K562 (cell line): ENCODE results near the gene TNN. TPM values are rescaled to one million over a fixed set of nuclear protein-coding genes. Genes with fewer than 3 reads are reported as not detected.

ENCODE experiments used
- ATAC-seq: fragments of 200-7000 bp; cut with Tn5 transposase; 3 replicates; pipeline ENCODE4 v1.9.1; 2020; ENCODE audit warnings: moderate library complexity
- BruUV-seq: library from RNA; stranded (reverse); fragments of 400-500 nt; replicated peaks from 2 replicates; lab custom pipeline; 2021; lab: Mats Ljungman, UMichigan
- CTCF ChIA-PET: fragments of 300-600 bp; formaldehyde crosslinking; extraction: SDS; loops from one replicate; lab custom pipeline; 2021; ENCODE audit warnings: low intra/inter-chr PET ratio; lab: Yijun Ruan, JAX
- POLR2A ChIA-PET: fragments of 300-600, 350-650 bp; sonication (Branson Sonifier 250); formaldehyde crosslinking; extraction: SDS; loops from one replicate; lab custom pipeline; 2021; ENCODE audit warnings: antibody characterized with exemption, inconsistent platforms; lab: Yijun Ruan, JAX
- DNase-seq, 4 experiments: peaks; one replicate each; pipeline versions ENCODE4 v3.0.0 to v3.0.0-alpha.2; 2011 to 2018; ENCODE audit warnings: low spot score in 3 of 4, mixed read lengths in 3 of 4; ENCODE audit errors: extremely low read depth in 1 of 4
- FAIRE-seq: peaks from 2 replicates; lab custom pipeline; 2011; peaks lifted over from hg19 to GRCh38; lab: Jason Lieb, UNC
- H2AFZ ChIP-seq: 2 replicates; pipeline ENCODE4 v1.6.0; 2011; ENCODE audit warnings: low read depth, low read length, control low read depth, inconsistent platforms
- H3K27ac ChIP-seq: fragments of 200-600 bp; 3 replicates; pipeline ENCODE4 v1.8.0; 2011; ENCODE audit warnings: low read depth, mild to moderate bottlenecking, control low read depth, inconsistent platforms, low read length, moderate library complexity, mixed read lengths; ENCODE audit errors: extremely low read depth
- H3K27me3 ChIP-seq, 2 experiments: fragments of 300-600 bp in 1 of 2; 2 replicates in 1 of 2; 3 replicates in 1 of 2; pipeline versions ENCODE4 v1.6.0 to v1.8.0; 2011; ENCODE audit warnings: inconsistent platforms in 2 of 2, low read length in 2 of 2, mild to moderate bottlenecking in 1 of 2, mixed read lengths in 1 of 2, moderate library complexity in 1 of 2; ENCODE audit not compliant: control insufficient read depth in 2 of 2, insufficient read depth in 2 of 2
- H3K36me3 ChIP-seq: fragments of 300-600 bp; 3 replicates; pipeline ENCODE4 v1.8.0; 2011; ENCODE audit warnings: mild to moderate bottlenecking, low read length, inconsistent platforms; ENCODE audit not compliant: control insufficient read depth, insufficient read depth
- H3K4me1 ChIP-seq, 2 experiments: fragments of 200-600 bp in 1 of 2; replicated peaks in 1 of 2; 2 replicates in 1 of 2; 3 replicates in 1 of 2; pipeline versions ENCODE4 v1.5.1 to v1.8.0; 2011; ENCODE audit warnings: inconsistent platforms in 2 of 2, low read length in 2 of 2, mild to moderate bottlenecking in 1 of 2, mixed read lengths in 1 of 2, moderate library complexity in 1 of 2; ENCODE audit not compliant: control insufficient read depth in 2 of 2, insufficient read depth in 2 of 2
- H3K4me2 ChIP-seq: 2 replicates; pipeline ENCODE4 v1.6.1; 2011; ENCODE audit warnings: low read length, control low read depth, inconsistent platforms, mixed read lengths; ENCODE audit not compliant: insufficient read depth
- H3K4me3 ChIP-seq: fragments of 200-600 bp; sonication (generic), shearing (Covaris generic); 2 replicates; pipeline ENCODE4 v1.5.1; 2016; ENCODE audit warnings: control low read depth, inconsistent platforms
- H3K79me2 ChIP-seq: fragments of 200-600 bp; 3 replicates; pipeline ENCODE4 v1.8.0; 2011; ENCODE audit warnings: low read length, inconsistent platforms; ENCODE audit not compliant: control insufficient read depth, insufficient read depth
- H3K9ac ChIP-seq, 2 experiments: 2 replicates each; pipeline versions ENCODE4 v1.6.0 to v1.6.1; 2011; ENCODE audit warnings: low read depth in 2 of 2, low read length in 2 of 2, control low read depth in 1 of 2, inconsistent platforms in 1 of 2, mild to moderate bottlenecking in 1 of 2, mixed read lengths in 1 of 2; ENCODE audit not compliant: insufficient read depth in 1 of 2
- H3K9me1 ChIP-seq: one replicate; pipeline ENCODE4 v1.6.0; 2011; ENCODE audit warnings: inconsistent platforms, mild to moderate bottlenecking, low read length, moderate library complexity; ENCODE audit not compliant: control insufficient read depth, insufficient read depth
- H3K9me3 ChIP-seq: replicated peaks from 2 replicates; pipeline ENCODE4 v1.5.1; 2011; ENCODE audit warnings: low read depth, low read length, inconsistent platforms; ENCODE audit not compliant: control insufficient read depth, insufficient read depth
- H4K20me1 ChIP-seq: replicated peaks from 2 replicates; pipeline ENCODE4 v1.6.1; 2011; ENCODE audit warnings: low read length, inconsistent platforms, mixed read lengths; ENCODE audit not compliant: control insufficient read depth, insufficient read depth
- ATF3 ChIP-seq, 2 experiments: fragments of 450-650 bp in 1 of 2; sonication (generic) in 1 of 2; formaldehyde crosslinking in 1 of 2; IDR thresholded peaks in 1 of 2; conservative IDR thresholded peaks in 1 of 2; 2 replicates each; pipeline versions ENCODE4 v1.6.1 to v1.8.1; 2016 to 2023; ENCODE audit warnings: mild to moderate bottlenecking in 2 of 2, moderate library complexity in 2 of 2, inconsistent platforms in 1 of 2, missing genetic modification reagents in 1 of 2
- BHLHE40 ChIP-seq: IDR thresholded peaks from 2 replicates; pipeline ENCODE4 v1.6.1; 2011; ENCODE audit warnings: low read length, improper control_type of control experiment
- DIDO1 ChIP-seq: fragments of 450-650 bp; IDR thresholded peaks from 2 replicates; pipeline ENCODE4 v1.6.1; 2016; ENCODE audit warnings: low read depth, missing biosample characterization, missing genetic modification characterization
- E4F1 ChIP-seq: fragments of 250-450 bp; sonication (Bioruptor Pico); IDR thresholded peaks from 2 replicates; pipeline ENCODE4 v1.5.0; 2021; ENCODE audit warnings: mild to moderate bottlenecking, borderline replicate concordance
- ZBED1 ChIP-seq: IDR thresholded peaks from 2 replicates; pipeline ENCODE4 v1.6.1; 2014
- ZNF75A ChIP-seq: fragments of 450-650 bp; formaldehyde crosslinking; IDR thresholded peaks from 2 replicates; pipeline ENCODE4 v1.4.0; 2020; ENCODE audit warnings: mild to moderate bottlenecking
- WGBS: fragments of 100-300 bp; shearing (Covaris generic); methylation state at CpG from one replicate; pipeline ENCODE4 v1.1.6; 2016; ENCODE audit warnings: low coverage, mixed read lengths; ENCODE audit not compliant: insufficient coverage; ENCODE audit errors: missing lambda C conversion rate; 5-methylcytosine and 5-hydroxymethylcytosine counted together
- in situ Hi-C: fragments of 300-500 bp; cut with MboI; formaldehyde crosslinking; loops from 4 replicates; pipeline ENCODE4 v1.15.0; 2018; ENCODE audit warnings: inconsistent platforms, mixed read lengths
- intact Hi-C: fragments of 100-400 bp; cut with micrococcal nuclease; formaldehyde crosslinking; loops from 2 replicates; pipeline ENCODE4 v1.14.2; 2022
- polyA plus RNA-seq, 8 experiments: library from polyadenylated mRNA; depleted of rRNA in 4 of 8; stranded (reverse) in 5 of 8; unstranded in 3 of 8; fragments of >200 nt; fragmentation: Nextera tagmentation in 2 of 8; fragmentation: Illumina TruSeq in 1 of 8; extraction: Ambion mirVana in 2 of 8; extraction: Trizol in 1 of 8; gene quantifications; 2 replicates each; pipeline versions ENCODE4 v1.2.1 to v1.2.3, GENCODE V29; 2011 to 2014; ENCODE audit warnings: inconsistent platforms in 1 of 8, missing spikeins in 1 of 8
- total RNA-seq, 7 experiments: library from RNA; depleted of rRNA in 6 of 7; stranded (reverse); fragments of >200 nt in 6 of 7; fragmentation: Illumina TruSeq in 2 of 7; extraction: Trizol in 2 of 7; gene quantifications; 2 replicates each; pipeline versions ENCODE4 v1.2.1 to v1.2.3, GENCODE V29; 2011 to 2021; ENCODE audit warnings: low replicate concordance in 1 of 7

Gene TNN
- total and polyA plus RNA-seq, 9 of the 15 experiments (the other 6 are each of a cell fraction or from before 2014, with no cell fraction given), result 0.01 to 0.09 (median 0.07) TPM; not detected in 4

- CTCF ChIA-PET, result no interaction called here
- Histone ChIP-seq H3K9me1 (no peaks in the 10 kb centered on the region), H2AFZ (no peak overlapping the region), H3K27me3 (peaks cover 19 to 32% of the 10 kb centered on the region in 2 experiments; a peak in 4 of 5 replicates), H3K9me3 (no peaks in the 10 kb centered on the region), H4K20me1 (no peaks in the 10 kb centered on the region), H3K4me1 (no peaks in the 10 kb centered on the region), H3K36me3 (no peaks in the 10 kb centered on the region), H3K27ac (no peak overlapping the region), H3K79me2 (no peaks in the 10 kb centered on the region), H3K4me2 (no peak overlapping the region), H3K9ac (no peak overlapping the region), H3K4me3 (no peak overlapping the region)
- BruUV-seq, result no TSS peak
- ATAC-seq (no peak), DNase-seq (no peak), FAIRE-seq (no peak)
- intact Hi-C loops (no loop called here), in situ Hi-C loops (no loop called here)
- WGBS, result under 1% methylated on average over 7 of the region's 7 CpGs
- POLR2A ChIA-PET, result interaction anchor here (1.1 to 2.0 kb wide), 3 partner anchors 9 to 27 kb away, joined by 3 to 5 read pairs (median 4); no protein-coding TSS in a partner anchor
- TF ChIP-seq ZNF75A (no peak), ATF3 (IDR thresholded peaks at IDR 0.05) (0 out of 2 replicates have a peak, but pooled peaks have one; percentile 14), ATF3 (CRISPR knock-in tag; conservative IDR thresholded peaks at IDR 0.05) (no peak)
Observed at GRCh38 chr1:175089136-175089718, 21.6 kb downstream of the TNN start.

GRCh38 chr1:175090780-175091179, 23.1 kb downstream of the TNN start:
- Histone ChIP-seq H2AFZ (no peak overlapping the region), H3K9ac (no peak overlapping the region), H3K36me3 (no peaks in the 10 kb centered on the region), H4K20me1 (no peaks in the 10 kb centered on the region), H3K79me2 (no peaks in the 10 kb centered on the region), H3K9me1 (no peaks in the 10 kb centered on the region), H3K27ac (no peak overlapping the region), H3K9me3 (no peaks in the 10 kb centered on the region), H3K27me3 (peaks cover 16 to 19% of the 10 kb centered on the region in 2 experiments; a peak in 4 of 5 replicates), H3K4me2 (no peak overlapping the region), H3K4me1 (no peaks in the 10 kb centered on the region), H3K4me3 (no peak overlapping the region)
- in situ Hi-C loops, result no loop called here
- ATAC-seq (no peak), FAIRE-seq (no peak), DNase-seq (no peak)
- WGBS, result 3% methylated on average over 2 of the region's 2 CpGs
- CTCF ChIA-PET, result interaction anchor here (0.7 kb wide), 1 partner anchor 41 kb away, joined by 4 read pairs; no protein-coding TSS in a partner anchor
- TF ChIP-seq E4F1 (CRISPR knock-in tag) (no peak), DIDO1 (tag) (no peak), BHLHE40 (no peak), ZBED1 (no peak)
- POLR2A ChIA-PET, result interaction anchor here (1.0 to 1.5 kb wide), 3 partner anchors 9 to 13 kb away, joined by 3 to 4 read pairs (median 3); no protein-coding TSS in a partner anchor
- intact Hi-C loops, result no loop called here
- BruUV-seq, result no TSS peak
